ENCODE data around the gene ENC1. TPM values are rescaled to one million over a fixed set of nuclear protein-coding genes. Genes with fewer than 3 reads are reported as not detected.

Gene ENC1
- total and polyA plus RNA-seq, 2 of the 8 experiments (the other 6 are each of a cell fraction or from before 2014, with no cell fraction given) = 5.5 to 13.2 TPM

- no peak overlapping the region for H2BK5ac ChIP-seq (ENCODE audit: low read depth, low read length)
- WGBS, 2 experiments (ENCODE audit: extremely low coverage in 1 of 2, insufficient coverage in 1 of 2, insufficient read length in 1 of 2, insufficient replicate concordance in 2 of 2, low coverage in 1 of 2, low lambda C conversion rate in 2 of 2, missing lambda C conversion rate in 1 of 2) = 74% methylated on average over 1 of the region's 1 CpG; no CpG with 5 or more reads in 1 of the 2 experiments
- no peaks in the 10 kb centered on the region for H4K20me1 ChIP-seq (replicated peaks in 1 of 2; ENCODE audit: control insufficient read depth in 1 of 2, insufficient read depth in 2 of 2, low read length in 2 of 2)
- DNase-seq (ENCODE audit: low read depth in 1 of 2, low spot score in 2 of 2) = no peak
- H2AFZ ChIP-seq (ENCODE audit: low read length) = no peak overlapping the region
- H2BK15ac ChIP-seq (ENCODE audit: low read length) = no peak overlapping the region
- no peak overlapping the region for H2BK12ac ChIP-seq (ENCODE audit: low read depth, low read length)
- no peaks in the 10 kb centered on the region for H3K79me2 ChIP-seq (ENCODE audit: control insufficient read depth in 1 of 2, insufficient read depth in 2 of 2, low read length in 2 of 2)
- no peak overlapping the region for H3K4ac ChIP-seq (replicated peaks; ENCODE audit: insufficient read length, low read depth, low read length)
- no peak overlapping the region for H3K14ac ChIP-seq (ENCODE audit: insufficient read length)
- no peak overlapping the region for H2BK20ac ChIP-seq (ENCODE audit: low read length)
- FAIRE-seq = no peak
- POLR2A ChIA-PET (ENCODE audit: partially characterized antibody) = interaction anchor here (1.4 kb wide), 1 partner anchor 9 kb away, joined by 4 read pairs; the partner anchor contains the start of gene ENC1
- CTCF ChIA-PET (ENCODE audit: partially characterized antibody) = interaction anchor here (0.7 to 2.6 kb wide), 32 partner anchors 8 to 747 kb away, joined by 3 to 17 read pairs (median 4); no protein-coding TSS in a partner anchor
- H2AK5ac ChIP-seq (ENCODE audit: low read depth, low read length) = no peak overlapping the region
- H3K79me1 ChIP-seq (ENCODE audit: low read depth, low read length) = no peaks in the 10 kb centered on the region
- no peak overlapping the region for H3K56ac ChIP-seq (replicated peaks; ENCODE audit: insufficient read length, low read depth, low read length)
- H2BK120ac ChIP-seq (replicated peaks; ENCODE audit: low read depth, low read length) = no peak overlapping the region
- no peak overlapping the region for H3K9ac ChIP-seq (replicated peaks in 1 of 4; ENCODE audit: extremely low read depth in 1 of 4, low read depth in 3 of 4, low read length in 3 of 4)
- no peak for TF ChIP-seq TAF7 (optimal IDR thresholded peaks at IDR 0.05; ENCODE audit: borderline replicate concordance, low read depth, low read length)
- TF ChIP-seq, protein P1, sequence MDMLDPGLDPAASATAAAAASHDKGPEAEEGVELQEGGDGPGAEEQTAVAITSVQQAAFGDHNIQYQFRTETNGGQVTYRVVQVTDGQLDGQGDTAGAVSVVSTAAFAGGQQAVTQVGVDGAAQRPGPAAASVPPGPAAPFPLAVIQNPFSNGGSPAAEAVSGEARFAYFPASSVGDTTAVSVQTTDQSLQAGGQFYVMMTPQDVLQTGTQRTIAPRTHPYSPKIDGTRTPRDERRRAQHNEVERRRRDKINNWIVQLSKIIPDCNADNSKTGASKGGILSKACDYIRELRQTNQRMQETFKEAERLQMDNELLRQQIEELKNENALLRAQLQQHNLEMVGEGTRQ (IDR thresholded peaks at IDR 0.05; ENCODE audit: low read length) = no peak
- no peak for TF ChIP-seq SUZ12 (IDR thresholded peaks at IDR 0.05; ENCODE audit: low read length)
- H3K4me2 ChIP-seq (ENCODE audit: insufficient read depth in 1 of 2, low read depth in 2 of 2, low read length in 2 of 2) = no peak overlapping the region
- no peaks in the 10 kb centered on the region for H3K9me3 ChIP-seq (ENCODE audit: insufficient read depth in 2 of 2, low read depth in 1 of 2, low read length in 1 of 2)
- H3K27ac ChIP-seq (ENCODE audit: low read depth, low read length) = no peak overlapping the region
- H3K23me2 ChIP-seq (ENCODE audit: low read depth, low read length) = no peaks in the 10 kb centered on the region
- no peak overlapping the region for H4K5ac ChIP-seq (ENCODE audit: insufficient read length, low read depth, low read length)
- H3K27me3 ChIP-seq (replicated peaks in 1 of 4; ENCODE audit: control insufficient read depth in 3 of 4, extremely low read depth in 1 of 4, insufficient read depth in 3 of 4, low read length in 3 of 4) = no peaks in the 10 kb centered on the region
- no peak overlapping the region for H4K8ac ChIP-seq (ENCODE audit: extremely low read depth, insufficient read depth, low read length)
- no peaks in the 10 kb centered on the region for H3K36me3 ChIP-seq (ENCODE audit: control insufficient read depth in 2 of 4, insufficient read depth in 4 of 4, low read length in 3 of 4)
- H4K91ac ChIP-seq (replicated peaks; ENCODE audit: insufficient read length, low read length) = no peak overlapping the region
- no peak overlapping the region for H3K23ac ChIP-seq (ENCODE audit: insufficient read length)
- H3K18ac ChIP-seq (ENCODE audit: extremely low read depth, low read length) = no peak overlapping the region
- H3K4me1 ChIP-seq (replicated peaks in 1 of 4; ENCODE audit: control insufficient read depth in 3 of 4, insufficient read depth in 4 of 4, low read length in 3 of 4) = peaks cover 0 to 2% (median 0%) of the 10 kb centered on the region in 4 experiments; a peak in 1 of 7 replicates
- H3K4me3 ChIP-seq (ENCODE audit: extremely low read depth in 1 of 4, insufficient read depth in 2 of 4, low read depth in 3 of 4, low read length in 4 of 4) = no peak overlapping the region
These were observed 9.0 kb upstream of the ENC1 start for GRCh38 chr5:74649421-74649973.
